ENCODE results near the gene HSPG2.

The HSPG2 gene

GRCh38 chr1:21839337-21840037 lies 97.6 kb downstream of the HSPG2 start:
- H3K36me3 ChIP-seq (ENCODE audit: insufficient read depth, low read length), result no peaks in the 10 kb centered on the region; the same call in 1 of the 2 replicates
- H3K27ac ChIP-seq (ENCODE audit: low read depth, low read length, poor library complexity, severe bottlenecking), result no peak overlapping the region
- no peak overlapping the region for H3K4me3 ChIP-seq (ENCODE audit: low read depth, low read length, poor library complexity, severe bottlenecking)
- no peak for TF ChIP-seq EZH2 (IDR thresholded peaks at IDR 0.05; ENCODE audit: borderline replicate concordance, low read length)
- no peak for TF ChIP-seq CTCF (IDR thresholded peaks at IDR 0.05; ENCODE audit: low read length)
- H4K20me1 ChIP-seq (ENCODE audit: insufficient read depth, low read length), result no peaks in the 10 kb centered on the region
- H3K9me2 ChIP-seq (ENCODE audit: low read depth, low read length), result no peaks in the 10 kb centered on the region
- no peak overlapping the region for H2AFZ ChIP-seq (ENCODE audit: low read length)
- H3K27me3 ChIP-seq (ENCODE audit: insufficient read depth, low read length), result no peaks in the 10 kb centered on the region; the same call in none of the 2 replicates
- no peak overlapping the region for H3K9ac ChIP-seq (ENCODE audit: low read length)
- H3K9me3 ChIP-seq (ENCODE audit: low read length), result 0 out of 2 replicates have a peak, but pooled peaks cover 7% of the 10 kb centered on the region
- no peaks in the 10 kb centered on the region for H3K4me1 ChIP-seq (ENCODE audit: insufficient read depth, low read length, severe bottlenecking)
- no peaks in the 10 kb centered on the region for H3K79me2 ChIP-seq (ENCODE audit: insufficient read depth, low read length)
- no peak overlapping the region for H3K4me2 ChIP-seq (ENCODE audit: low read length)
- H3F3A ChIP-seq (ENCODE audit: insufficient read depth, low read length), result no peaks in the 10 kb centered on the region

- H3K27me3 ChIP-seq (ENCODE audit: insufficient read depth, low read length), result no peaks in the 10 kb centered on the region; the same call in none of the 2 replicates
- no peaks in the 10 kb centered on the region for H3K9me2 ChIP-seq (ENCODE audit: low read depth, low read length)
- H3K4me2 ChIP-seq (ENCODE audit: low read length), result no peak overlapping the region
- no peaks in the 10 kb centered on the region for H3F3A ChIP-seq (ENCODE audit: insufficient read depth, low read length)
- no peak overlapping the region for H3K27ac ChIP-seq (ENCODE audit: low read depth, low read length, poor library complexity, severe bottlenecking)
- H2AFZ ChIP-seq (ENCODE audit: low read length), result no peak overlapping the region
- H3K9me3 ChIP-seq (ENCODE audit: low read length), result 0 out of 2 replicates have a peak, but pooled peaks cover 8% of the 10 kb centered on the region
- no peak overlapping the region for H3K4me3 ChIP-seq (ENCODE audit: low read depth, low read length, poor library complexity, severe bottlenecking)
- H3K4me1 ChIP-seq (ENCODE audit: insufficient read depth, low read length, severe bottlenecking), result no peaks in the 10 kb centered on the region
- H3K79me2 ChIP-seq (ENCODE audit: insufficient read depth, low read length), result no peaks in the 10 kb centered on the region
- TF ChIP-seq EZH2 (IDR thresholded peaks at IDR 0.05; ENCODE audit: borderline replicate concordance, low read length) (no peak), CTCF (IDR thresholded peaks at IDR 0.05; ENCODE audit: low read length) (no peak)
- H4K20me1 ChIP-seq (ENCODE audit: insufficient read depth, low read length), result no peaks in the 10 kb centered on the region
- H3K9ac ChIP-seq (ENCODE audit: low read length), result no peak overlapping the region
- H3K36me3 ChIP-seq (ENCODE audit: insufficient read depth, low read length), result peaks cover 3% of the 10 kb centered on the region; the same call in 1 of the 2 replicates
Observed at GRCh38 chr1:21838359-21839157, 98.6 kb downstream of the HSPG2 start.

GRCh38 chr1:21837476-21837875 lies 99.6 kb downstream of the HSPG2 start:
- no peaks in the 10 kb centered on the region for H3F3A ChIP-seq (ENCODE audit: insufficient read depth, low read length)
- H3K4me2 ChIP-seq (ENCODE audit: low read length), result no peak overlapping the region
- TF ChIP-seq EZH2 (IDR thresholded peaks at IDR 0.05; ENCODE audit: borderline replicate concordance, low read length) (no peak), CTCF (IDR thresholded peaks at IDR 0.05; ENCODE audit: low read length) (no peak)
- H3K27ac ChIP-seq (ENCODE audit: low read depth, low read length, poor library complexity, severe bottlenecking), result no peak overlapping the region
- no peaks in the 10 kb centered on the region; the same call in 1 of the 2 replicates for H3K27me3 ChIP-seq (ENCODE audit: insufficient read depth, low read length)
- H3K36me3 ChIP-seq (ENCODE audit: insufficient read depth, low read length), result peaks cover 6% of the 10 kb centered on the region; the same call in 1 of the 2 replicates
- no peak overlapping the region for H3K4me3 ChIP-seq (ENCODE audit: low read depth, low read length, poor library complexity, severe bottlenecking)
- no peaks in the 10 kb centered on the region for H3K79me2 ChIP-seq (ENCODE audit: insufficient read depth, low read length)
- H3K9me3 ChIP-seq (ENCODE audit: low read length), result 0 out of 2 replicates have a peak, but pooled peaks cover 8% of the 10 kb centered on the region
- H3K9me2 ChIP-seq (ENCODE audit: low read depth, low read length), result no peaks in the 10 kb centered on the region
- no peaks in the 10 kb centered on the region for H3K4me1 ChIP-seq (ENCODE audit: insufficient read depth, low read length, severe bottlenecking)
- no peaks in the 10 kb centered on the region for H4K20me1 ChIP-seq (ENCODE audit: insufficient read depth, low read length)
- no peak overlapping the region for H3K9ac ChIP-seq (ENCODE audit: low read length)
- no peak overlapping the region for H2AFZ ChIP-seq (ENCODE audit: low read length)

Data from OCI-LY1 (cell line).